ENCODE data around the gene DIO3.

- TF ChIP-seq REST (IDR thresholded peaks at IDR 0.05; ENCODE audit: insufficient read depth in 1 of 2, low read depth in 2 of 2, low read length in 1 of 2) (no peak), POLR2AphosphoS5 (IDR thresholded peaks at IDR 0.05; ENCODE audit: low read depth, low read length) (no peak), CTCF (IDR thresholded peaks at IDR 0.05) (no peak), SIN3A (IDR thresholded peaks at IDR 0.05; ENCODE audit: borderline replicate concordance, insufficient read depth, low read depth, low read length) (no peak)
These were observed 3.2 kb upstream of the DIO3 start for GRCh38 chr14:101557811-101558738.
